Left ventricle myocardium inferior (tissue), 1 donor: ENCODE measurements around the gene PDE8A. TPM values are rescaled to one million over a fixed set of nuclear protein-coding genes. Genes with fewer than 3 reads are reported as not detected.
A peak's percentile ranks its signal among the peaks of the same experiment; 100 is the strongest.
"Not testable (repeated sequence)": the region's sequence is repeated elsewhere in the genome, so short reads cannot be mapped to it uniquely, and the experiment has no call there.

Experiments used
- DNase-seq: peaks from one replicate; pipeline ENCODE4 v3.0.0-alpha.2; 2020
- H3K27ac ChIP-seq: fragments of 200-600 bp; replicated peaks from 2 replicates; pipeline ENCODE4 v1.8.0; 2021
- H3K27me3 ChIP-seq: fragments of 200-600 bp; 2 replicates; pipeline ENCODE4 v1.8.0; 2021; ENCODE audit warnings: low read depth
- H3K36me3 ChIP-seq: fragments of 200-600 bp; 2 replicates; pipeline ENCODE4 v1.8.0; 2021
- H3K4me1 ChIP-seq: fragments of 200-600 bp; 2 replicates; pipeline ENCODE4 v1.8.0; 2021
- H3K4me3 ChIP-seq: fragments of 200-600 bp; 2 replicates; pipeline ENCODE4 v1.8.0; 2021; ENCODE audit warnings: mild to moderate bottlenecking, moderate library complexity
- H3K9me3 ChIP-seq: fragments of 200-600 bp; replicated peaks from 2 replicates; pipeline ENCODE4 v1.8.0; 2021
- CTCF ChIP-seq: fragments of 200-600 bp; IDR thresholded peaks from 2 replicates; pipeline ENCODE4 v1.8.0; 2021; ENCODE audit warnings: antibody characterized with exemption, mild to moderate bottlenecking, borderline replicate concordance
- intact Hi-C: fragments of 100-400 bp; cut with micrococcal nuclease; formaldehyde crosslinking; loops from one replicate; pipeline ENCODE4 v1.11.0; 2022
- total RNA-seq: library from RNA; stranded (reverse); fragmentation: NEBNext Ultra II Directional; extraction: Animal tissue kit (Norgen Biotek cat#: 25700); gene quantifications from one replicate; pipeline ENCODE4 v1.2.1, GENCODE V29; 2021
- donor health status: DM: no; HTN: yes; CAD: no; lungs with severe emphysema.

The PDE8A gene
- total RNA-seq, 1 donor from 2014 or later: 17.8 TPM

GRCh38 chr15:85009435-85009834 is 27.8 kb downstream of the PDE8A start:
- intact Hi-C loops: no loop called here
- H3K4me1 ChIP-seq: peaks cover 82% of the 10 kb centered on the region
- H3K27ac ChIP-seq: peak overlapping the region; percentile 77

DNA sequence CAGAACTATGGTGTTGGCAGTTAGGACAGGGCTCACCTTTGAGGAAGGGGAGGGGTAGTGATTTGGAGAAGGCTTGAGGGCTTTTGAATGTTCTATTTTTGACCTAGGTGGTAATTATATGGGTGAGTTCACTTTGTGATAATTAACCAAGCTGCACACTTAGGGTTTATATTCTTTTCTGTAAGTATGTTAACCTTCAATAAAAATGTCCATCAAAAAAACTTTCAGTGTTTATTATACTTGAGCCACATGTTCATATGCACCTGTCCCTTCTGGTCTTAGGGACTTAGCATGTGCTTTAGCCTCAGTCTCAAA is 28.4 kb downstream of the PDE8A start:
- Histone ChIP-seq H3K9me3 (no peaks in the 10 kb centered on the region), H3K4me1 (peaks cover 81% of the 10 kb centered on the region), H3K36me3 (no peaks in the 10 kb centered on the region), H3K27me3 (no peaks in the 10 kb centered on the region), H3K27ac (peak overlapping the region; percentile 77), H3K4me3 (no peak overlapping the region)
- no peak for TF ChIP-seq CTCF
- no peak for DNase-seq
- intact Hi-C loops: no loop called here

More at GRCh38 chr15:85009435-85009834, 27.8 kb downstream of the PDE8A start:
- Histone ChIP-seq H3K36me3 (no peaks in the 10 kb centered on the region), H3K27me3 (no peaks in the 10 kb centered on the region), H3K4me3 (no peak overlapping the region), H3K9me3 (no peaks in the 10 kb centered on the region)
- no peak for TF ChIP-seq CTCF
- DNase-seq: no peak

GRCh38 chr15:85010386-85011159 is 28.9 kb downstream of the PDE8A start:
- no peak for DNase-seq
- H3K4me1 ChIP-seq: peaks cover 75% of the 10 kb centered on the region

DNA sequence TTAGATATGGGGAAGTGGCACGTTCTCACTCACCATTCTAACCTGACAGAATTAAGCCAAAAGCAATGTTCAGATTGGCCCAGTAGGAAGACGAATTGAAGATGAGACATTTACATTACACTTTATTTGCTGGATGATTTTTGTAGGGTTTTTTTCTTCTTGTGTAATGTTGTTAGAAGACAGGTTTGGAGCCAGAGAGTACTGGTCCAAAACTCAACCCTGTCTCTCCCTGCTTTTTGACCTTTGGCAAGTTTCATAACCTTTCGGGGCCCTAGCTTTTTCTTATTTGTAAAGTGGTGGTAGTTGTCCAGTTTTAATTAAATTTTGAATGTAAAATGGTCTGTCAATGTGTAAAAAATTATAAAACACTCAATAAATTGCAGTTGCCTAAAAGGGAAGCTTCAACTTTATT is 29.5 kb downstream of the PDE8A start:
- no peaks in the 10 kb centered on the region for H3K9me3 ChIP-seq
- H3K36me3 ChIP-seq: no peaks in the 10 kb centered on the region
- H3K4me1 ChIP-seq: peaks cover 69% of the 10 kb centered on the region
- H3K4me3 ChIP-seq: no peak overlapping the region
- no peak for TF ChIP-seq CTCF
- peak overlapping the region; percentile 77 for H3K27ac ChIP-seq
- intact Hi-C loops: no loop called here
- DNase-seq: no peak
- H3K27me3 ChIP-seq: no peaks in the 10 kb centered on the region

More at GRCh38 chr15:85010386-85011159, 28.9 kb downstream of the PDE8A start:
- intact Hi-C loops: no loop called here
- Histone ChIP-seq H3K27ac (peak overlapping the region; percentile 77), H3K27me3 (no peaks in the 10 kb centered on the region), H3K9me3 (no peaks in the 10 kb centered on the region), H3K4me3 (no peak overlapping the region), H3K36me3 (no peaks in the 10 kb centered on the region)
- no peak for TF ChIP-seq CTCF

DNA sequence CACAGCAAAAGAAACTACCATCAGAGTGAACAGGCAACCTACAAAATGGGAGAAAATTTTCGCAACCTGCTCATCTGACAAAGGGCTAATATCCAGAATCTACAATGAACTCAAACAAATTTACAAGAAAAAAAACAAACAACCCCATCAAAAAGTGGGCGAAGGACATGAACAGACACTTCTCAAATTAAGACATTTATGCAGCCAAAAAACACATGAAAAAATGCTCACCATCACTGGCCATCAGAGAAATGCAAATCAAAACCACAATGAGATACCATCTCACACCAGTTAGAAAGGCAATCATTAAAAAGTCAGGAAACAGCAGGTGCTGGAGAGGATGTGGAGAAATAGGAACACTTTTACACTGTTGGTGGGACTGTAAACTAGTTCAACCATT is 30.1 kb downstream of the PDE8A start:
- H3K4me3 ChIP-seq, DNase-seq, H3K9me3 ChIP-seq, H3K27me3 ChIP-seq, H3K36me3 ChIP-seq, intact Hi-C loops: not testable (repeated sequence)
- Histone ChIP-seq H3K27ac (peak overlapping the region; percentile 77), H3K4me1 (peaks cover 64% of the 10 kb centered on the region)

GRCh38 chr15:85013785-85014184 is 32.1 kb downstream of the PDE8A start:
- Histone ChIP-seq H3K4me3 (no peak overlapping the region), H3K27me3 (no peaks in the 10 kb centered on the region), H3K36me3 (no peaks in the 10 kb centered on the region), H3K4me1 (peaks cover 43% of the 10 kb centered on the region), H3K27ac (no peak overlapping the region), H3K9me3 (no peaks in the 10 kb centered on the region)
- TF ChIP-seq CTCF: no peak
- DNase-seq: no peak
- intact Hi-C loops: no loop called here
